Subcutaneous adipose tissue (tissue), 4 donors: ENCODE data around the gene MTUS2. TPM values are rescaled to one million over a fixed set of nuclear protein-coding genes. Genes with fewer than 3 reads are reported as not detected.

Experiments used
- CTCF ChIP-seq: fragments of 450-650 bp; IDR thresholded peaks from one replicate; pipeline ENCODE4 v1.5.1; 2016; ENCODE audit warnings: low read depth, mild to moderate bottlenecking, control low read depth, antibody characterized with exemption, moderate library complexity
- total RNA-seq, 4 donors: library from RNA; depleted of rRNA; stranded (reverse); fragments of >200 nt; gene quantifications; one replicate each; pipeline ENCODE4 v1.1.0, GENCODE V29; 2016

MTUS2 gene
- total RNA-seq, 4 donors from 2014 or later, result not detected

- no peak for TF ChIP-seq CTCF
These were observed 484.0 kb downstream of the MTUS2 start for GRCh38 chr13:29304148-29304547.

- TF ChIP-seq CTCF, result no peak
These were observed 490.7 kb downstream of the MTUS2 start for GRCh38 chr13:29310806-29311205.

GRCh38 chr13:29315847-29316246 lies 495.7 kb downstream of the MTUS2 start:
- no peak for TF ChIP-seq CTCF

GRCh38 chr13:29317828-29318227 lies 497.7 kb downstream of the MTUS2 start:
- TF ChIP-seq CTCF, result no peak

- TF ChIP-seq CTCF, result no peak
These were observed 498.6 kb downstream of the MTUS2 start for GRCh38 chr13:29318741-29319140.

GRCh38 chr13:29319451-29319850 lies 499.3 kb downstream of the MTUS2 start:
- no peak for TF ChIP-seq CTCF

GRCh38 chr13:29323954-29324353 lies 503.8 kb downstream of the MTUS2 start:
- TF ChIP-seq CTCF, result no peak

GRCh38 chr13:29324601-29325000 lies 504.5 kb downstream of the MTUS2 start:
- TF ChIP-seq CTCF, result no peak
